ENCODE measurements around the gene CHIC2. TPM values are rescaled to one million over a fixed set of nuclear protein-coding genes. Genes with fewer than 3 reads are reported as not detected.
"Not testable (repeated sequence)": the region's sequence is repeated elsewhere in the genome, so short reads cannot be mapped to it uniquely, and the experiment has no call there.

Gene CHIC2
- total RNA-seq, 1 experiment from 2014 or later, result 16.5 TPM

- Mint-ChIP-seq H3K9me3 (ENCODE audit: low read depth, unreplicated experiment) (no peaks in the 10 kb centered on the region), H3K4me3 (ENCODE audit: low read depth, unreplicated experiment) (no peak overlapping the region), H3K4me1 (ENCODE audit: low read depth, unreplicated experiment) (peaks cover 26% of the 10 kb centered on the region), H3K36me3 (ENCODE audit: insufficient read depth, unreplicated experiment) (no peaks in the 10 kb centered on the region), H3K27me3 (ENCODE audit: unreplicated experiment) (no peaks in the 10 kb centered on the region), H3K27ac (ENCODE audit: unreplicated experiment) (no peak overlapping the region)
- intact Hi-C loops (cut with micrococcal nuclease; ENCODE audit: unreplicated experiment), result loop anchor here (5.0 kb wide), 1 partner anchor 59 kb away; no protein-coding TSS in a partner anchor
- no peak for TF ChIP-seq CTCF (IDR thresholded peaks at IDR 0.05; ENCODE audit: unreplicated experiment)
- BruUV-seq (replicated peaks), result no TSS peak
- CTCF ChIA-PET, result no interaction called here
- no peak for DNase-seq
These were observed 8.0 kb downstream of the CHIC2 start for GRCh38 chr4:54056360-54056759.

- no peak overlapping the region for H3K4me3 Mint-ChIP-seq (ENCODE audit: low read depth, unreplicated experiment)
- intact Hi-C loops (cut with micrococcal nuclease; ENCODE audit: unreplicated experiment), result loop anchor here (5.0 kb wide), 1 partner anchor 58 kb away; no protein-coding TSS in a partner anchor
- TF ChIP-seq CTCF (IDR thresholded peaks at IDR 0.05; ENCODE audit: unreplicated experiment), result no peak
- H3K9me3 Mint-ChIP-seq (ENCODE audit: low read depth, unreplicated experiment), result no peaks in the 10 kb centered on the region
- H3K4me1 Mint-ChIP-seq (ENCODE audit: low read depth, unreplicated experiment), result peaks cover 34% of the 10 kb centered on the region
- no peak overlapping the region for H3K27ac Mint-ChIP-seq (ENCODE audit: unreplicated experiment)
- no TSS peak for BruUV-seq (replicated peaks)
- no peak for DNase-seq
- no peaks in the 10 kb centered on the region for H3K36me3 Mint-ChIP-seq (ENCODE audit: insufficient read depth, unreplicated experiment)
- no peaks in the 10 kb centered on the region for H3K27me3 Mint-ChIP-seq (ENCODE audit: unreplicated experiment)
- CTCF ChIA-PET, result no interaction called here
These were observed 8.9 kb downstream of the CHIC2 start for GRCh38 chr4:54055494-54055893.

- no peaks in the 10 kb centered on the region for H3K9me3 Mint-ChIP-seq (ENCODE audit: low read depth, unreplicated experiment)
- no peaks in the 10 kb centered on the region for H3K27me3 Mint-ChIP-seq (ENCODE audit: unreplicated experiment)
- TF ChIP-seq CTCF (IDR thresholded peaks at IDR 0.05; ENCODE audit: unreplicated experiment), result no peak
- no peaks in the 10 kb centered on the region for H3K36me3 Mint-ChIP-seq (ENCODE audit: insufficient read depth, unreplicated experiment)
- BruUV-seq (replicated peaks), result no TSS peak
- peaks cover 36% of the 10 kb centered on the region for H3K4me1 Mint-ChIP-seq (ENCODE audit: low read depth, unreplicated experiment)
- no peak overlapping the region for H3K27ac Mint-ChIP-seq (ENCODE audit: unreplicated experiment)
- DNase-seq, result no peak
- CTCF ChIA-PET, result no interaction called here
- no peak overlapping the region for H3K4me3 Mint-ChIP-seq (ENCODE audit: low read depth, unreplicated experiment)
- intact Hi-C loops (cut with micrococcal nuclease; ENCODE audit: unreplicated experiment), result no loop called here
These were observed 9.9 kb downstream of the CHIC2 start for GRCh38 chr4:54054501-54054900.

GRCh38 chr4:54053322-54053721, 11.1 kb downstream of the CHIC2 start:
- BruUV-seq (replicated peaks); H3K9me3 Mint-ChIP-seq (ENCODE audit: low read depth, unreplicated experiment); H3K36me3 Mint-ChIP-seq (ENCODE audit: insufficient read depth, unreplicated experiment); intact Hi-C loops (cut with micrococcal nuclease; ENCODE audit: unreplicated experiment); DNase-seq; H3K27ac Mint-ChIP-seq (ENCODE audit: unreplicated experiment); H3K27me3 Mint-ChIP-seq (ENCODE audit: unreplicated experiment); H3K4me3 Mint-ChIP-seq (ENCODE audit: low read depth, unreplicated experiment): not testable (repeated sequence)
- CTCF ChIA-PET, result interaction anchor here (0.6 kb wide), 1 partner anchor 91 kb away, joined by 3 read pairs; no protein-coding TSS in a partner anchor
- peaks cover 40% of the 10 kb centered on the region for H3K4me1 Mint-ChIP-seq (ENCODE audit: low read depth, unreplicated experiment)

GRCh38 chr4:54050214-54050904, 14.0 kb downstream of the CHIC2 start:
- no TSS peak for BruUV-seq (replicated peaks)
- CTCF ChIA-PET, result no interaction called here
- H3K27ac Mint-ChIP-seq (ENCODE audit: unreplicated experiment), result no peak overlapping the region
- no peaks in the 10 kb centered on the region for H3K9me3 Mint-ChIP-seq (ENCODE audit: low read depth, unreplicated experiment)
- peaks cover 30% of the 10 kb centered on the region for H3K4me1 Mint-ChIP-seq (ENCODE audit: low read depth, unreplicated experiment)
- no peak for DNase-seq
- TF ChIP-seq CTCF (IDR thresholded peaks at IDR 0.05; ENCODE audit: unreplicated experiment), result no peak
- no peaks in the 10 kb centered on the region for H3K27me3 Mint-ChIP-seq (ENCODE audit: unreplicated experiment)
- intact Hi-C loops (cut with micrococcal nuclease; ENCODE audit: unreplicated experiment), result no loop called here
- no peaks in the 10 kb centered on the region for H3K36me3 Mint-ChIP-seq (ENCODE audit: insufficient read depth, unreplicated experiment)
- H3K4me3 Mint-ChIP-seq (ENCODE audit: low read depth, unreplicated experiment), result no peak overlapping the region

- CTCF ChIA-PET; BruUV-seq (replicated peaks); H3K4me1 Mint-ChIP-seq (ENCODE audit: low read depth, unreplicated experiment); intact Hi-C loops (cut with micrococcal nuclease; ENCODE audit: unreplicated experiment); DNase-seq; H3K36me3 Mint-ChIP-seq (ENCODE audit: insufficient read depth, unreplicated experiment); H3K27me3 Mint-ChIP-seq (ENCODE audit: unreplicated experiment); H3K27ac Mint-ChIP-seq (ENCODE audit: unreplicated experiment); H3K9me3 Mint-ChIP-seq (ENCODE audit: low read depth, unreplicated experiment); H3K4me3 Mint-ChIP-seq (ENCODE audit: low read depth, unreplicated experiment): not testable (repeated sequence)
These were observed 20.8 kb downstream of the CHIC2 start for GRCh38 chr4:54043630-54044029.
